ENCODE measurements around the gene PCDHGB1. TPM values are rescaled to one million over a fixed set of nuclear protein-coding genes. Genes with fewer than 3 reads are reported as not detected.
"Not testable (repeated sequence)": the region's sequence is repeated elsewhere in the genome, so short reads cannot be mapped to it uniquely, and the experiment has no call there.

The PCDHGB1 gene
- polyA plus RNA-seq, 3 donors = not detected

GRCh38 chr5:141373673-141374317 is 23.9 kb downstream of the PCDHGB1 start, which contains the start of gene PCDHGA6:
PCDHGA6 (plus strand) TSS chr5:141373891; CDS start chr5:141374084, 193 bp downstream.
- no peak within 1 kb of the TSS for H3K27ac ChIP-seq (ENCODE audit: low read depth in 1 of 2, low read length in 2 of 2)
- peak; percentile 17 for TF ChIP-seq CTCF (IDR thresholded peaks at IDR 0.05)
- H3K4me1 ChIP-seq (ENCODE audit: control insufficient read depth in 1 of 2, insufficient read depth in 2 of 2, low read length in 2 of 2) = no peaks in the 10 kb centered on the region
- H3K4me3 ChIP-seq (replicated peaks in 1 of 3; ENCODE audit: low read depth in 2 of 3, low read length in 3 of 3) = no peak within 1 kb of the TSS
- no peaks in the 10 kb centered on the region for H3K79me2 ChIP-seq (ENCODE audit: insufficient read depth, low read length)
- H3K36me3 ChIP-seq (replicated peaks in 1 of 2; ENCODE audit: control insufficient read depth in 1 of 2, insufficient read depth in 2 of 2, low read length in 2 of 2) = no peaks in the 10 kb centered on the region
- no peak within 1 kb of the TSS for H3K4me2 ChIP-seq (replicated peaks; ENCODE audit: extremely low read depth, low read length, poor library complexity, severe bottlenecking)
- peak within 1 kb of the TSS in 1 of 2 donors; percentile 60 for H3K4me3 Mint-ChIP-seq
- peaks cover 6 to 11% of the 10 kb centered on the region in 2 donors for H3K36me3 Mint-ChIP-seq
- peaks cover 35 to 88% of the 10 kb centered on the region in 2 donors for H3K27me3 ChIP-seq (ENCODE audit: control insufficient read depth in 2 of 2, insufficient read depth in 2 of 2, low read length in 2 of 2)
- H4K20me1 ChIP-seq (ENCODE audit: insufficient read depth, low read length) = no peaks in the 10 kb centered on the region
- WGBS (ENCODE audit: insufficient coverage) = 29% methylated on average over 26 of the region's 27 CpGs
- intact Hi-C loops (cut with micrococcal nuclease) = no loop called here
- H2AFZ ChIP-seq (ENCODE audit: insufficient read depth, low read depth, low read length, poor library complexity, severe bottlenecking) = no peak within 1 kb of the TSS
- no peak within 1 kb of the TSS for H3K27ac Mint-ChIP-seq
- DNase-seq = no peak
- H3K9me3 Mint-ChIP-seq = peaks cover 42 to 85% (median 73%) of the 10 kb centered on the region in 7 donors
- H3K9ac ChIP-seq (ENCODE audit: insufficient read depth, low read length, poor library complexity, severe bottlenecking) = no peak within 1 kb of the TSS
- peaks cover 39 to 75% (median 64%) of the 10 kb centered on the region in 3 donors for H3K27me3 Mint-ChIP-seq (ENCODE audit: low read depth in 3 of 3)
- H3K9me3 ChIP-seq (replicated peaks in 1 of 2; ENCODE audit: control insufficient read depth in 1 of 2, insufficient read depth in 1 of 2, low read length in 2 of 2) = peaks cover 64 to 73% of the 10 kb centered on the region in 2 donors
- H3K4me1 Mint-ChIP-seq = peaks cover 8% of the 10 kb centered on the region

- Histone ChIP-seq H3K4me1 (ENCODE audit: control insufficient read depth in 1 of 2, insufficient read depth in 2 of 2, low read length in 2 of 2) (no peaks in the 10 kb centered on the region), H3K79me2 (ENCODE audit: insufficient read depth, low read length) (no peaks in the 10 kb centered on the region), H3K9ac (ENCODE audit: insufficient read depth, low read length, poor library complexity, severe bottlenecking) (no peak overlapping the region), H3K9me3 (replicated peaks in 1 of 2; ENCODE audit: control insufficient read depth in 1 of 2, insufficient read depth in 1 of 2, low read length in 2 of 2) (peaks cover 64 to 73% of the 10 kb centered on the region in 2 donors), H4K20me1 (ENCODE audit: insufficient read depth, low read length) (no peaks in the 10 kb centered on the region), H3K36me3 (replicated peaks in 1 of 2; ENCODE audit: control insufficient read depth in 1 of 2, insufficient read depth in 2 of 2, low read length in 2 of 2) (no peaks in the 10 kb centered on the region), H3K4me3 (replicated peaks in 1 of 3; ENCODE audit: low read depth in 2 of 3, low read length in 3 of 3) (no peak overlapping the region), H3K27me3 (ENCODE audit: control insufficient read depth in 2 of 2, insufficient read depth in 2 of 2, low read length in 2 of 2) (peaks cover 31 to 82% of the 10 kb centered on the region in 2 donors), H2AFZ (ENCODE audit: insufficient read depth, low read depth, low read length, poor library complexity, severe bottlenecking) (no peak overlapping the region), H3K4me2 (replicated peaks; ENCODE audit: extremely low read depth, low read length, poor library complexity, severe bottlenecking) (no peak overlapping the region), H3K27ac (ENCODE audit: low read depth in 1 of 2, low read length in 2 of 2) (no peak overlapping the region)
- Mint-ChIP-seq H3K27ac (no peak overlapping the region), H3K36me3 (peaks cover 6 to 11% of the 10 kb centered on the region in 2 donors), H3K4me3 (peak overlapping the region in 1 of 2 donors; percentile 57), H3K4me1 (peaks cover 8% of the 10 kb centered on the region), H3K9me3 (peaks cover 42 to 83% (median 73%) of the 10 kb centered on the region in 7 donors), H3K27me3 (ENCODE audit: low read depth in 3 of 3) (peaks cover 37 to 70% (median 58%) of the 10 kb centered on the region in 3 donors)
- DNase-seq = no peak
- no peak for TF ChIP-seq CTCF (IDR thresholded peaks at IDR 0.05)
- 65% methylated on average over 11 of the region's 14 CpGs for WGBS (ENCODE audit: insufficient coverage)
- intact Hi-C loops (cut with micrococcal nuclease) = no loop called here
Observed at GRCh38 chr5:141374627-141375026, 24.7 kb downstream of the PCDHGB1 start.

- H3K4me1 ChIP-seq (ENCODE audit: control insufficient read depth in 1 of 2, insufficient read depth in 2 of 2, low read length in 2 of 2); H3K4me1 Mint-ChIP-seq; H3K79me2 ChIP-seq (ENCODE audit: insufficient read depth, low read length); H3K4me3 ChIP-seq (replicated peaks in 1 of 3; ENCODE audit: low read depth in 2 of 3, low read length in 3 of 3); H3K9ac ChIP-seq (ENCODE audit: insufficient read depth, low read length, poor library complexity, severe bottlenecking); H2AFZ ChIP-seq (ENCODE audit: insufficient read depth, low read depth, low read length, poor library complexity, severe bottlenecking); H3K27ac ChIP-seq (ENCODE audit: low read depth in 1 of 2, low read length in 2 of 2); intact Hi-C loops (cut with micrococcal nuclease); H3K4me2 ChIP-seq (replicated peaks; ENCODE audit: extremely low read depth, low read length, poor library complexity, severe bottlenecking); H3K36me3 ChIP-seq (replicated peaks in 1 of 2; ENCODE audit: control insufficient read depth in 1 of 2, insufficient read depth in 2 of 2, low read length in 2 of 2); DNase-seq; H4K20me1 ChIP-seq (ENCODE audit: insufficient read depth, low read length); H3K27ac Mint-ChIP-seq: not testable (repeated sequence)
- Histone ChIP-seq H3K9me3 (replicated peaks in 1 of 2; ENCODE audit: control insufficient read depth in 1 of 2, insufficient read depth in 1 of 2, low read length in 2 of 2) (peaks cover 57 to 67% of the 10 kb centered on the region in 2 donors), H3K27me3 (ENCODE audit: control insufficient read depth in 2 of 2, insufficient read depth in 2 of 2, low read length in 2 of 2) (peaks cover 29 to 77% of the 10 kb centered on the region in 2 donors)
- Mint-ChIP-seq H3K9me3 (peaks cover 38 to 78% (median 69%) of the 10 kb centered on the region in 7 donors), H3K27me3 (ENCODE audit: low read depth in 3 of 3) (peaks cover 34 to 67% (median 48%) of the 10 kb centered on the region in 3 donors), H3K36me3 (peaks cover 6 to 11% of the 10 kb centered on the region in 2 donors), H3K4me3 (peak overlapping the region in 1 of 2 donors; percentile 63)
- WGBS (ENCODE audit: insufficient coverage) = 49% methylated on average over 23 of the region's 48 CpGs
Observed at GRCh38 chr5:141375444-141376155, 25.7 kb downstream of the PCDHGB1 start.
